Caco-2 (cell line): ENCODE results near the gene PLA2G4B. TPM values are rescaled to one million over a fixed set of nuclear protein-coding genes. Genes with fewer than 3 reads are reported as not detected.

Experiments used
- BruUV-seq: library from RNA; stranded (reverse); fragments of 400-500 nt; replicated peaks from 2 replicates; lab custom pipeline; 2021; lab: Mats Ljungman, UMichigan
- CTCF ChIA-PET: fragments of 300-600 bp; sonication (Branson Sonifier 250); formaldehyde crosslinking; loops from one replicate; lab custom pipeline; 2022; ENCODE audit warnings: antibody characterized with exemption; lab: Charles Lee
- POLR2A ChIA-PET: fragments of 300-600 bp; sonication (Branson Sonifier 250); formaldehyde crosslinking; loops from one replicate; lab custom pipeline; 2022; ENCODE audit warnings: antibody characterized with exemption; lab: Charles Lee
- DNase-seq, 2 experiments: peaks; one replicate each; pipeline versions ENCODE4 v3.0.0 to v3.0.0-alpha.2; 2020 to 2022
- H3K27me3 ChIP-seq: replicated peaks from 2 replicates; pipeline ENCODE4 v1.6.0; 2011; ENCODE audit warnings: low read length; ENCODE audit not compliant: control insufficient read depth, insufficient read depth
- H3K36me3 ChIP-seq: 2 replicates; pipeline ENCODE4 v1.5.1; 2011; ENCODE audit warnings: low read length; ENCODE audit not compliant: control insufficient read depth, insufficient read depth
- H3K4me1 ChIP-seq: fragments of 250-450 bp; sonication (Bioruptor Pico); 2 replicates; pipeline ENCODE4 v1.5.1; 2020; ENCODE audit warnings: mild to moderate bottlenecking
- H3K4me3 ChIP-seq: 2 replicates; pipeline ENCODE4 v1.5.1; 2011; ENCODE audit warnings: low read depth, mild to moderate bottlenecking, control low read depth, low read length
- H3K9me3 ChIP-seq: fragments of 250-450 bp; sonication (Bioruptor Pico); 2 replicates; pipeline ENCODE4 v1.5.1; 2020; ENCODE audit warnings: mild to moderate bottlenecking, moderate library complexity
- H3K27ac Mint-ChIP-seq: one replicate; pipeline ENCODE4 v1.8.0; 2022; ENCODE audit warnings: mixed read lengths; ENCODE audit not compliant: unreplicated experiment
- H3K27me3 Mint-ChIP-seq: one replicate; pipeline ENCODE4 v1.8.0; 2022; ENCODE audit warnings: mixed read lengths; ENCODE audit not compliant: insufficient read depth, unreplicated experiment
- H3K36me3 Mint-ChIP-seq: one replicate; pipeline ENCODE4 v1.8.0; 2022; ENCODE audit warnings: mild to moderate bottlenecking, mixed read lengths; ENCODE audit not compliant: insufficient read depth, unreplicated experiment
- H3K4me1 Mint-ChIP-seq: one replicate; pipeline ENCODE4 v1.8.0; 2022; ENCODE audit warnings: low read depth, mixed read lengths; ENCODE audit not compliant: unreplicated experiment
- H3K4me3 Mint-ChIP-seq: one replicate; pipeline ENCODE4 v1.8.0; 2022; ENCODE audit warnings: mild to moderate bottlenecking, moderate library complexity, mixed read lengths; ENCODE audit not compliant: unreplicated experiment
- H3K9me3 Mint-ChIP-seq: one replicate; pipeline ENCODE4 v1.8.0; 2022; ENCODE audit warnings: mixed read lengths; ENCODE audit not compliant: unreplicated experiment
- CTCF ChIP-seq, 2 experiments: fragments of 200-600 bp in 1 of 2; IDR thresholded peaks; 1 replicate in 1 of 2; 2 replicates in 1 of 2; pipeline versions ENCODE4 v1.5.1 to v1.8.0; 2011 to 2022; ENCODE audit warnings: antibody characterized with exemption in 1 of 2, control low read depth in 1 of 2, inconsistent platforms in 1 of 2, low read depth in 1 of 2, low read length in 1 of 2, mild to moderate bottlenecking in 1 of 2, moderate library complexity in 1 of 2; ENCODE audit not compliant: insufficient read depth in 1 of 2, severe bottlenecking in 1 of 2, unreplicated experiment in 1 of 2
- intact Hi-C: fragments of 100-400 bp; cut with micrococcal nuclease; formaldehyde crosslinking; loops from one replicate; pipeline ENCODE4 v1.10.0; 2022; ENCODE audit not compliant: unreplicated experiment
- total RNA-seq: library from RNA; stranded (reverse); gene quantifications from 2 replicates; pipeline ENCODE4 v1.2.3, GENCODE V29; 2022

Gene PLA2G4B
- total RNA-seq, 1 experiment from 2014 or later, result 6.0 TPM

GRCh38 chr15:41841131-41841530 lies 2.5 kb downstream of the PLA2G4B start:
- no peak overlapping the region for H3K27ac Mint-ChIP-seq
- H3K4me3 Mint-ChIP-seq, result no peak overlapping the region
- H3K27me3 Mint-ChIP-seq, result no peaks in the 10 kb centered on the region
- intact Hi-C loops, result no loop called here
- H3K9me3 Mint-ChIP-seq, result no peaks in the 10 kb centered on the region
- no peaks in the 10 kb centered on the region for H3K9me3 ChIP-seq
- no peaks in the 10 kb centered on the region; the same call in 1 of the 2 replicates for H3K36me3 ChIP-seq
- no TSS peak for BruUV-seq
- no peak for TF ChIP-seq CTCF (IDR thresholded peaks at IDR 0.05; ENCODE audit: insufficient read depth in 1 of 2, low read depth in 1 of 2, low read length in 1 of 2, severe bottlenecking in 1 of 2, unreplicated experiment in 1 of 2)
- no peaks in the 10 kb centered on the region for H3K36me3 Mint-ChIP-seq
- ChIA-PET POLR2A (no interaction called here), CTCF (no interaction called here)
- no peaks in the 10 kb centered on the region for H3K4me1 ChIP-seq
- no peaks in the 10 kb centered on the region for H3K27me3 ChIP-seq
- DNase-seq, result no peak
- H3K4me3 ChIP-seq, result no peak overlapping the region
- H3K4me1 Mint-ChIP-seq, result no peaks in the 10 kb centered on the region

- intact Hi-C loops, result no loop called here
- Histone ChIP-seq H3K4me1 (no peaks in the 10 kb centered on the region), H3K9me3 (no peaks in the 10 kb centered on the region), H3K36me3 (no peaks in the 10 kb centered on the region; the same call in 1 of the 2 replicates), H3K27me3 (no peaks in the 10 kb centered on the region), H3K4me3 (no peak overlapping the region)
- Mint-ChIP-seq H3K4me1 (no peaks in the 10 kb centered on the region), H3K27ac (no peak overlapping the region), H3K9me3 (no peaks in the 10 kb centered on the region), H3K27me3 (no peaks in the 10 kb centered on the region), H3K4me3 (no peak overlapping the region), H3K36me3 (no peaks in the 10 kb centered on the region)
- CTCF ChIA-PET, result no interaction called here
- no peak for DNase-seq
- POLR2A ChIA-PET, result no interaction called here
- TF ChIP-seq CTCF (IDR thresholded peaks at IDR 0.05; ENCODE audit: insufficient read depth in 1 of 2, low read depth in 1 of 2, low read length in 1 of 2, severe bottlenecking in 1 of 2, unreplicated experiment in 1 of 2), result no peak
- no TSS peak for BruUV-seq
Observed at GRCh38 chr15:41842229-41842628, 3.6 kb downstream of the PLA2G4B start.

DNA sequence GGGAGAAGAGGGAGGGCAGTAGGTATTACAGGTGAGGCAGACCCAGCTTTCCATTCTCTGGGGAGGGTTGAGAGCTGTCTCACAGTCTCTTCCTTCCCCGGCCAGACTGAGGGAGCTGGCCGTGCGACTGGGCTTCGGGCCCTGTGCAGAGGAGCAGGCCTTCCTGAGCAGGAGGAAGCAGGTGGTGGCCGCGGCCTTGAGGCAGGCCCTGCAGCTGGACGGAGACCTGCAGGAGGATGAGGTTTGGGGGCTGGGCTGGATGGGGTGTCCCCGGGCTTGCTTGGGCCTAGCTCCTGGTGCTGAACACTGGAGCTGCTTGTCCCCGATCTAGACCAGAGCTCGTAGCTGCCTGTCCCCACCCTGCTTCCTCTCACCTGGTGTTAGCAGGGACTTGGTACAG lies 4.9 kb downstream of the PLA2G4B start:
- no peaks in the 10 kb centered on the region for H3K9me3 ChIP-seq
- CTCF ChIA-PET, result interaction anchor here (0.6 kb wide), 1 partner anchor 607 kb away, joined by 3 read pairs; no protein-coding TSS in a partner anchor
- no peaks in the 10 kb centered on the region; the same call in 1 of the 2 replicates for H3K36me3 ChIP-seq
- Mint-ChIP-seq H3K27me3 (no peaks in the 10 kb centered on the region), H3K4me1 (no peaks in the 10 kb centered on the region), H3K9me3 (no peaks in the 10 kb centered on the region), H3K4me3 (no peak overlapping the region), H3K27ac (no peak overlapping the region), H3K36me3 (no peaks in the 10 kb centered on the region)
- no TSS peak for BruUV-seq
- POLR2A ChIA-PET, result interaction anchor here (0.5 kb wide), 1 partner anchor 52 kb away, joined by 3 read pairs; no protein-coding TSS in a partner anchor
- no peak for DNase-seq
- no peaks in the 10 kb centered on the region for H3K27me3 ChIP-seq
- no peak overlapping the region for H3K4me3 ChIP-seq
- H3K4me1 ChIP-seq, result no peaks in the 10 kb centered on the region
- no peak for TF ChIP-seq CTCF (IDR thresholded peaks at IDR 0.05; ENCODE audit: insufficient read depth in 1 of 2, low read depth in 1 of 2, low read length in 1 of 2, severe bottlenecking in 1 of 2, unreplicated experiment in 1 of 2)
- intact Hi-C loops, result no loop called here
